Upper lobe of left lung (tissue), 4 donors: ENCODE measurements around the gene TRAPPC8.

ENCODE experiments used
- EP300 ChIP-seq, 4 donors: sonication (generic); formaldehyde crosslinking; IDR thresholded peaks; one replicate each; pipeline ENCODE4 v1.5.1; 2017; ENCODE audit warnings: antibody characterized with exemption in 4 of 4, control low read depth in 2 of 4
- POLR2A ChIP-seq, 4 donors: fragments of 450-650 bp; IDR thresholded peaks; one replicate each; pipeline ENCODE4 v1.5.1; 2016 to 2017; ENCODE audit warnings: antibody characterized with exemption in 4 of 4, mild to moderate bottlenecking in 2 of 4
- POLR2AphosphoS5 ChIP-seq, 2 donors: sonication (generic); formaldehyde crosslinking; IDR thresholded peaks; one replicate each; pipeline ENCODE4 v1.5.1; 2017; ENCODE audit warnings: antibody characterized with exemption in 2 of 2
- TF ChIP-seq, protein P1 (sequence below), 6 experiments: fragments of 450-650 bp in 4 of 6; fragments of 200-600 bp in 2 of 6; sonication (generic) in 2 of 6; IDR thresholded peaks; one replicate each; pipeline ENCODE4 v1.5.1; 2016 to 2019; ENCODE audit warnings: antibody characterized with exemption in 6 of 6

DNA sequence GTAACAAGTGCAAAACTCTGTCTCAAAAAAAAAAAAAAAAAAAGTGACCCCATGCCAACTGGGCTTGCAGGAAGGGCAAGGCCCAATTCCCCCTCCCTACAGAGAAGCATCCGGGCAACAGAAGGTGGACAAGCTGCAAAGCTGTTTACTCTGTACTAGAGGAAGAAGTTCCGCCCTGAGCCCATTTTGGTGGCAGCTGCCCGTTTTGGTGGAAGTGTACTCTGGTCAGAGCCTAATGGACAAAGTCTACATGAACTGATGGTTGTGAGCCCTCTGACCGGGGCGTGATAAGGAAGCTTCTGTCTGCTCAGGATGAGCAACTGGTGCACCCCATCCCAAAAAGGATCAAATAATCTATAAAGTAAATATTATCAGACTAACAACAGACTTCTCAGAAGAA is 65.0 kb downstream of the TRAPPC8 start:
- TF ChIP-seq, protein P1, sequence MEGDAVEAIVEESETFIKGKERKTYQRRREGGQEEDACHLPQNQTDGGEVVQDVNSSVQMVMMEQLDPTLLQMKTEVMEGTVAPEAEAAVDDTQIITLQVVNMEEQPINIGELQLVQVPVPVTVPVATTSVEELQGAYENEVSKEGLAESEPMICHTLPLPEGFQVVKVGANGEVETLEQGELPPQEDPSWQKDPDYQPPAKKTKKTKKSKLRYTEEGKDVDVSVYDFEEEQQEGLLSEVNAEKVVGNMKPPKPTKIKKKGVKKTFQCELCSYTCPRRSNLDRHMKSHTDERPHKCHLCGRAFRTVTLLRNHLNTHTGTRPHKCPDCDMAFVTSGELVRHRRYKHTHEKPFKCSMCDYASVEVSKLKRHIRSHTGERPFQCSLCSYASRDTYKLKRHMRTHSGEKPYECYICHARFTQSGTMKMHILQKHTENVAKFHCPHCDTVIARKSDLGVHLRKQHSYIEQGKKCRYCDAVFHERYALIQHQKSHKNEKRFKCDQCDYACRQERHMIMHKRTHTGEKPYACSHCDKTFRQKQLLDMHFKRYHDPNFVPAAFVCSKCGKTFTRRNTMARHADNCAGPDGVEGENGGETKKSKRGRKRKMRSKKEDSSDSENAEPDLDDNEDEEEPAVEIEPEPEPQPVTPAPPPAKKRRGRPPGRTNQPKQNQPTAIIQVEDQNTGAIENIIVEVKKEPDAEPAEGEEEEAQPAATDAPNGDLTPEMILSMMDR (IDR thresholded peaks at IDR 0.05), result no peak
- TF ChIP-seq POLR2A (IDR thresholded peaks at IDR 0.05) (no peak), EP300 (IDR thresholded peaks at IDR 0.05) (no peak), POLR2AphosphoS5 (IDR thresholded peaks at IDR 0.05) (no peak)
